Airway epithelial cell (primary cell): ENCODE measurements around the gene ELP5. TPM values are rescaled to one million over a fixed set of nuclear protein-coding genes. Genes with fewer than 3 reads are reported as not detected.

Experiments
- total RNA-seq: library from RNA; depleted of rRNA; stranded (reverse); fragments of >200 nt; gene quantifications from 2 replicates; pipeline ENCODE4 v1.2.3, GENCODE V29; 2015

ELP5 gene
- total RNA-seq = 38.4 and 42.1 TPM in 2 replicates

DNA sequence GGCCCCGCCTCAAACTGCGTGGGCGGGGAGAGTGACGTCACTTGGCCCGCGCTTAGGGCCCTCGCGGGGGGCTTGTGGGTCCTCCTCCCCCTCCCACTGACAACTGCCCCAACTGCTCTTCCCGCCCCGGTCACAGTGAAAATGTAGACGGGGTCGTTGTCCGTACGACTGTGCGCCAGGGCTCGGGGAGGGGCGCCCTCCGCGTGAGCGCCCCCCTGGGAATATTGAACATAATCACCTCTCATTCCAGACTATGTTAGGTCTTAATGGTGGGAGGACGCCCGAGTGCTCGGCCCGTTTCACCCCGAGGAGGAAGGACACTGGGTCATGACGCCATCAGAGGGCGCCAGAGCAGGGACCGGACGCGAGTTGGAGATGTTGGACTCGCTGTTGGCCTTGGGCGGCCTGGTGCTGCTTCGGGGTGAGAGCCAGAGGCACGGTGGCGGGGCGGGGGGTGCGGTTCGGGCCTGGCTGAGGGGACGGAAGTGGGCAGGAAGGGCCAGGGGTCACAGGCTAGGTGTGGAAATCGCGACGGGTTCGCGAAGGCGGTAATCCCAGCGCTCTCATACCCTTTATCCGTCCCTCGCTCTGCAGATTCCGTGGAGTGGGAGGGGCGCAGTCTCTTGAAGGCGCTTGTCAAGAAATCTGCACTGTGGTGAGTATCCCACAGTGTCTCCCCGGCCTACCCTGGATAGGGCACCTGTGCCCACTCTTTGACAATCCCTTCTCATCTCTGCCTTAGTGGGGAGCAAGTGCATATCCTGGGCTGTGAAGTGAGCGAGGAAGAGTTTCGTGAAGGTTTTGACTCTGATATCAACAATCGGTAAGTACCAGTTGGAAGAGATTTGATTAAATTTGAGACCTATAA is at the start of gene ELP5:
ELP5 (plus strand) TSS at position 40 of the 868 bp plus-strand sequence; CDS start at position 376, 336 bp downstream.

DNA sequence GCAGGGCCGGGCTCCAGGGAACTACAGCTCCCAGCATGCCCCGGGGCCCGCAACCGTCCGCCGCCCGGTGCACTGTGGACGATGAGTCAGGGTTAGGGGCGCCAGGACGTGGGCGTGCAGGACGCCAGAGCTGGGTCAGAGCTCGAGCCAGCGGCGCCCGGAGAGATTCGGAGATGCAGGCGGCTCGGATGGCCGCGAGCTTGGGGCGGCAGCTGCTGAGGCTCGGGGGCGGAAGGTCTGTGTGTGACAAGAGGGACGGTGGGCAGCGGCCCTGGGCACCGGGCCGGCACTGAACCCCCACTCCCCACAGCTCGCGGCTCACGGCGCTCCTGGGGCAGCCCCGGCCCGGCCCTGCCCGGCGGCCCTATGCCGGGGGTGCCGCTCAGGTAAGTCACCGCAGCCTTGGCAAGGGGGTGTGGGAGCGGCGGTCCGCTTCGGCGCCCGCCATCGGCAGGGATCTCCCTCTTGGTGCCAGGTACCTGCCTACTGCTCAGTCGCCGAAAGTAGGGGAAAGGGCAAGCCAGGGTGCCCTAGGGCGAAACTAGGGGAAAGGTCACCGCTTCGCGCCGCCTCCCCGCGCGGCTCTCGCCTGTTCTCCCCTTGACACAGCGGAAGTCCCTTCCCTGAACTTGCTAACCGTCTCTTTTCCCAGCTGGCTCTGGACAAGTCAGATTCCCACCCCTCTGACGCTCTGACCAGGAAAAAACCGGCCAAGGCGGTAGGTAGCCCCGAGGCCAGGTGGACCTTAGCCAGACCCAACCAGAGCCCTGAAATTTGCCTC is 32.0 kb upstream of the ELP5 start, which contains the start of the genes ACADVL and DLG4:
ACADVL (plus strand) TSS at position 127 of the 781 bp plus-strand sequence; CDS start at position 174, 47 bp downstream.
DLG4 (minus strand) TSS at position 25 of the 781 bp plus-strand sequence.

GRCh38 chr17:7234083-7234951 is 17.7 kb upstream of the ELP5 start, which contains the start of gene DVL2:
Gene DVL2, minus strand, starts transcription at chr17:7234517. Its CDS starts 255 bp downstream, at chr17:7234262.

DNA sequence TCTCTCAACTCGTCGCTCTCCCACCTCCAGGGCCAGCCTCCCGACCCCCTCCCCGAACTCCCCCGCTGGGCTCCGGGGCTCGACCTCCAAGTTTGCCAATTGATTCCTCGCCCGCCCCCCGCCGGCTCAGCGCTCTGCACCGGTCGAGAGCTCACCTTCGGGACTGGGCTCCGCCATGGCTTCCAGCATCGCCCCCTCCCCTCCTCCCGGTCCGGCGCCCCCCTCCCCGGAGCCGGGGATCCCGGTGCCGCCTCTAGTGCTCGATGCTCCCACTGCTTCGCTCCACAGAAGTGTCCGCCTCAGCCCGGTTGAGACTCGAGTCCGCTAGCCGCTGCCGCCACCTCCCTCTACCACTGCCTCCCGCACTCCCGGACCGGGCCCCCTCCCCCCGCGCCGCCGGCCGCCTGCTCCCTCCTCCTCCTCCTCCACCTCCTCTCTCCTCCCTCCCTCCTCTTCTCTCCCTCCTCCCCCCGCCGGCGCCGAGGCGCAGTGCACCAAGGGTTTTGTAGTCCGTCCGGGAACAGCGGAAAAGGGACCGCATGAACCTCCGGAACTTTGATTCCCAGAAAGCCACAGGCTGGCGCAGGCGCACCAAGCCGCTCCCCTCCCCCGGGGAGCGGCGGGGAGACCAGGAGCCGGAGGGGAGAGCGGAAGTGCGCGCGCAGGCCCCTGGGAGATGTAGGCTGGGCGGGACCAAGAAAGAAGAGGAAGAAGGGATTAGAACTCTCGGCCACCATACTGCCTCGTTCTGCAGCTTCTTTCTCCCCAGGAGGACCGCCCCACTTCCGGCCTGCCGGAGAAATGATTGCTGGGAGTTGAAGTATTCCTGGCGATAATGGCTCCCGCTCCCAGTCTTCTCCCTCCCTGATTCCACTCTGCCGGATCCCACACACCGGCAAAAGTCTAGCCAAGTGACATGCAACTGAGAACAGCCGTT is 12.7 kb upstream of the ELP5 start, which contains the start of gene PHF23:
PHF23 (minus strand) TSS at position 367 of the 937 bp plus-strand sequence; CDS start at position 189, 178 bp downstream.

DNA sequence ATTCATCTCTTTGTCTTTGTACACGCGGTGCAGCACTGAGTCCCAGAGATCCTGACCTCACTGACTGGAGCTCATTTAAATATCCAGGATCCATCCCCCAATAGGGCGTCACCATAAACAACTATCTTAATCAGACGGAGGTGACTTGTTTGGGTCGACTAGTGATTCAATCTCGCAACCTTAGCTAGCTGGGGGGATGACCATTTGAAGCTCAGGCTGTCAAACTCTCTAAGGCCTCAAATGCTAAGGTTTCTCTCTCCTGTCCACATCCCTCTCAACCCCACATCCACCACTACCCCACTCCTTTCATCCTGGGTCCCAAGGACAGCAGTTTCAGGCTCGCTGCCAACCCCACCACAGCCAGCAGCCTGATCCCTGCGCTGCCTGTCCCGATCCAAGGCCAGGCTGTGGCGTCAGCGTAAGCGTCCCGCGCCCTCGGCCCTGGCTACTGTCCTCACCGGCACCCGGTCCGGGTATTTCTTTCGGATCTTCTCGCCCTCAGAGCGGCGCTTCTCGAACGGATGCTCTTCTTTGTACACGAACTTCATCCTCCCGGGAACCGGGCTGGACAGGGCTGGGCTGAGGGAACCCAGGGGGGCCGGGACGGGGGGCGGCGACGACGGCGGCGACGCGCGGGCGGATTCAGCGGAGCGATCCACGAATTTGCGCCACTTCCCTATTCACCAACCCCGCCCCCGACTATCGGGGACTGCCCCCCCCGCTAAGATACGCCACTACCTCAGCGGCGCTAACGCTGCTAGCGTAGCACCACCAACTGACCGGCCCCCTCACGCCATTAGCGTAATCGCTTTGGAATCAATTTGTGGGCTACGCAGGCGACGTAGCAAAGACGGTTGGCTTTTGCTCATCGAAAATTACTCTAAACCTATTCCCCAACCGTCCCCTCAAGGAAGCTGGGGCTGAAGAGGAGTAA is 10.0 kb upstream of the ELP5 start, which contains the start of gene GABARAP:
GABARAP (minus strand) TSS at position 667 of the 934 bp plus-strand sequence; CDS start at position 548, 119 bp downstream.

DNA sequence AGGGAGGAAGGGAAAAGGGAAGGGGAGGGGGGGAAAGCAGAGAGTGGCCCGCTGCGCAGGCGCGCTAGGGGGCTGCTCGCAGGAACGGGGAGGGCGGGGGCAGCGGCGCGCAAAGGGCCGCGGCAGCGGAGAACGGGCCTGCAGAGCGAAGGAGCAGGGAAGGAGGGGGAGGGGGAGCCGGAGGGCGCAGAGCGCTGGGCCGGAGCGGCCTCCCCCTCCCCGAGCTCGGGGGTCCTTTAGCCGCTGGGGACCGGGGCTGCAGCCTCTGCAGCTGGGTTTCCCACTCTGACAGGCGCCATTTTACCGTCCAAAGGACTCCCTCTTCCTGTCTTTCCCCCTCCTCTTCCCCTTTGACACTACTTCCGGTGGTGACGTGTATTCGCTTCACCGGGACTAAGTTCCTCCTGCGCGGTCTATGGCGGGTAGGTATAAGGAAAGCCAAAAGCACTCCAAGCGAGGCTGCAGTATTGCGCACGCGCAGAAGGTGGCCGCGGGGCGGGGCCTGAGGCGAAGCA is 297 bp upstream of the ELP5 start, which contains the start of gene CTDNEP1:
CTDNEP1 (minus strand) TSS at position 74 of the 515 bp plus-strand sequence. CDS start 438 bp downstream, outside the sequence.

GRCh38 chr17:7262192-7262934 is 10.3 kb downstream of the ELP5 start, which contains the start of gene CLDN7:
Gene CLDN7, minus strand, starts transcription at chr17:7262478. Its CDS starts 435 bp downstream, at chr17:7262043.

GRCh38 chr17:7281074-7281952 is 29.3 kb downstream of the ELP5 start, which contains the start of gene SLC2A4:
Gene SLC2A4, plus strand, starts transcription at chr17:7281718. Its CDS starts 217 bp downstream, at chr17:7281935.

DNA sequence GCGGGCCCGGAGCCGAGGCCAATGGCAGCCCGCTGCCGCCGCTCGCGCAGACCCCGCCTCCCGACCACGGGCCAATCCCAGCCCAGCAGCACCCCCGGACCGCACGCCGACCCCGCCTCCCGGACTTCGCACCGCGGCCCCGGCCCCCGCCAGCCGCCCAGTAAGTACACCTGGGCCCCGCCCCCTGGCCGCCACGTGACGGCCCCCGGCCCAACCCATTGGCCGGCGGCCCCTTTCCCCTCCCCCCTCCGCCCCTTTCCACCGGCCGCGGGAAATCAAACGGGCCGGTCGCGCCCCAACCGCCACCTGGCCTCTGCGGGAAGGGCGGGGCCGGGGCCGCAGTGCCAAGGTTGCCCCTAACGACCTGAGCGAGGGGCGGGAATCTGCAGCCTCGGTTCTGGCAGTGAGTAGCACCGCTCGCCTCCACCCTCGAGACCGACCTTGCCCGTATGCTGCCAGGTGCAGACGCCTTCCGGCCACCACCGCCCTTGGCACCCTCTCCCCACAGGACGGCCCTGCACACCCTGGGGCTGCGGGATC is 42.7 kb downstream of the ELP5 start, which contains the start of gene YBX2:
YBX2 (minus strand) TSS at position 26 of the 540 bp plus-strand sequence. CDS start 139 bp downstream, outside the sequence.

DNA sequence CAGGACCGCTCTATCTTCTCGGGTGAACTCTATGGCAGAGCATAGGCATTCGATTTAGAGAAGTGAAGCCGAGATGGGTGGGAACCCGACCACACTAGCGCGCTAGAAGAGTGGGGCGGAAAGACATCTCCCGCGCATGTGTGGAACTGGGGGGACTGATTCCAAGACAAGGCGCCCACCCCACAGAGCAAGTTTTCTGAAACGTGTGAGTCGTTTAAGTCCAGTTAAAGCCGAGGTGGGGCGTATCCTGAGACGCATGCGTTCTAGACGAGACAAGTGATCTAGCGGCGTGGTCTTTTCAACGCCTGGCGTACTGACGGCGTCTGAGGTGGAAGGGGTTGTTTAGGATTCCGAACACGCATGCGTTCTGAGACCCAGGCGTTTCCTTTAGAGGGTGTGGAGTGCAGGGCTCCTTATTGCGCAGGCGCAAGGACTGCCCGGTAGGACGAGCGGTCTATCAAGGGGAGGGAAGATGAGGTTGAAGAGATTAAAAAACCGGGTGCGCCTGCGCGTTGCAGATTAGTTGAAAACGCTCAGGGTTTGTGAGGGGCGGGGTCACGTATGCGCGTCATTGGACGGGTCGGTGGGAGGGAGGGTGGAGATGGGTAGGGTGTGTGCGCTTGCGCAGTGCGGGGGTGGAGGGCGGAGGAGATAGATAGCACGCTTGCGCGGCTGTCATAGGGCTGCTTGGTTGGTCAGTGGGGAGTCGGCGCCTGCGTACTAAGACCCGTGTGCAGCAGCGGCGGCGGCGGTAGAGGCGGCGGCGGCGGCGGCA is 55.1 kb downstream of the ELP5 start, which contains the start of gene EIF5A:
EIF5A (plus strand) TSS at position 718 of the 775 bp plus-strand sequence. CDS start 2,008 bp downstream, outside the sequence.

Other genes with a start within 250 kb of the ELP5 start
- gene RNASEK, start 239.6 kb upstream of the ELP5 start, total RNA-seq = 139 and 231 TPM in 2 replicates
- gene BCL6B, start 229.2 kb upstream of the ELP5 start, total RNA-seq = not detected in 2 replicates
- 2.2 and 5.3 TPM in 2 replicates for gene SLC16A13, start 216.2 kb upstream of the ELP5 start, total RNA-seq
- gene SLC16A11, start 208.1 kb upstream of the ELP5 start, total RNA-seq = 0.35 TPM in 1 of 2 replicates, not detected in the other
- not detected in 2 replicates for gene CLEC10A, start 172.0 kb upstream of the ELP5 start, total RNA-seq
- gene ASGR2, start 137.4 kb upstream of the ELP5 start, total RNA-seq = not detected in 2 replicates
- gene ASGR1, start 72.8 kb upstream of the ELP5 start, total RNA-seq = 0.21 TPM in 1 of 2 replicates, not detected in the other
- 4.4 and 6.6 TPM in 2 replicates for gene DLG4, start 32.4 kb upstream of the ELP5 start, total RNA-seq
- gene ACADVL, start 32.3 kb upstream of the ELP5 start, total RNA-seq = 364 and 375 TPM in 2 replicates
- 44.9 and 52.6 TPM in 2 replicates for gene DVL2, start 17.7 kb upstream of the ELP5 start, total RNA-seq
- 33.1 and 35.1 TPM in 2 replicates for gene PHF23, start 12.8 kb upstream of the ELP5 start, total RNA-seq
- 309 and 347 TPM in 2 replicates for gene GABARAP, start 9.8 kb upstream of the ELP5 start, total RNA-seq
- gene CTDNEP1, start 481 bp upstream of the ELP5 start, total RNA-seq = 21.6 and 47.5 TPM in 2 replicates
- gene CLDN7, start 10.3 kb downstream of the ELP5 start, total RNA-seq = 86.7 and 132 TPM in 2 replicates
- gene SLC2A4, start 29.5 kb downstream of the ELP5 start, total RNA-seq = 0.14 and 0.56 TPM in 2 replicates
- 0.51 and 0.63 TPM in 2 replicates for gene YBX2, start 42.4 kb downstream of the ELP5 start, total RNA-seq
- gene EIF5A, start 55.4 kb downstream of the ELP5 start, total RNA-seq = 554 and 701 TPM in 2 replicates
- 50.8 and 66.1 TPM in 2 replicates for gene GPS2, start 63.1 kb downstream of the ELP5 start, total RNA-seq
- gene NEURL4, start 77.1 kb downstream of the ELP5 start, total RNA-seq = 13.4 and 22.5 TPM in 2 replicates
- 0.42 and 0.78 TPM in 2 replicates for gene ACAP1, start 84.3 kb downstream of the ELP5 start, total RNA-seq
- gene KCTD11, start 99.9 kb downstream of the ELP5 start, total RNA-seq = 48.4 and 61.1 TPM in 2 replicates
- gene TMEM95, start 102.9 kb downstream of the ELP5 start, total RNA-seq = not detected in 2 replicates
- 13.0 and 15.8 TPM in 2 replicates for gene TNK1, start 128.9 kb downstream of the ELP5 start, total RNA-seq
- 64.6 and 96.0 TPM in 2 replicates for gene PLSCR3, start 142.3 kb downstream of the ELP5 start, total RNA-seq
- gene TMEM256, start 151.9 kb downstream of the ELP5 start, total RNA-seq = 117 and 202 TPM in 2 replicates
- gene NLGN2, start 155.6 kb downstream of the ELP5 start, total RNA-seq = 6.0 and 8.9 TPM in 2 replicates
- gene SPEM1, start 168.1 kb downstream of the ELP5 start, total RNA-seq = not detected in 2 replicates
- gene SPEM2, start 173.4 kb downstream of the ELP5 start, total RNA-seq = not detected in 2 replicates
- not detected in 2 replicates for gene SPEM3, start 176.6 kb downstream of the ELP5 start, total RNA-seq
- gene TMEM102, start 183.2 kb downstream of the ELP5 start, total RNA-seq = 29.6 and 33.5 TPM in 2 replicates
- 18.3 and 32.1 TPM in 2 replicates for gene FGF11, start 187.3 kb downstream of the ELP5 start, total RNA-seq
- gene CHRNB1, start 192.8 kb downstream of the ELP5 start, total RNA-seq = 10.9 and 11.0 TPM in 2 replicates
- 29.5 and 46.1 TPM in 2 replicates for gene ZBTB4, start 227.4 kb downstream of the ELP5 start, total RNA-seq
- gene SLC35G6, start 229.2 kb downstream of the ELP5 start, total RNA-seq = not detected in 2 replicates
- 62.4 and 64.9 TPM in 2 replicates for gene POLR2A, start 232.2 kb downstream of the ELP5 start, total RNA-seq